Smooth muscle cell (in vitro differentiated cells): ENCODE results near the gene PLGRKT. TPM values are rescaled to one million over a fixed set of nuclear protein-coding genes. Genes with fewer than 3 reads are reported as not detected.

Experiments
- DNase-seq: peaks from one replicate; lab custom pipeline; 2025; ENCODE audit not compliant: unreplicated experiment; lab: John Stamatoyannopoulos, UW
- H2AFZ ChIP-seq: fragments of 200-600 bp; sonication (generic); 2 replicates; pipeline ENCODE4 v1.6.0; 2016; ENCODE audit warnings: antibody characterized with exemption, low read depth, mild to moderate bottlenecking
- H3F3A ChIP-seq: fragments of 200-600 bp; sonication (generic); 2 replicates; pipeline ENCODE4 v1.6.0; 2017; ENCODE audit warnings: antibody characterized with exemption, low read depth
- H3K27ac ChIP-seq: fragments of 200-600 bp; sonication (generic); 2 replicates; pipeline ENCODE4 v1.5.1; 2016; ENCODE audit warnings: low read depth, mild to moderate bottlenecking
- H3K27me3 ChIP-seq: fragments of 200-600 bp; sonication (generic); 2 replicates; pipeline ENCODE4 v1.6.1; 2016; ENCODE audit warnings: low read depth, mild to moderate bottlenecking
- H3K36me3 ChIP-seq: fragments of 200-600 bp; sonication (generic); 2 replicates; pipeline ENCODE4 v1.5.1; 2016; ENCODE audit warnings: low read depth
- H3K4me1 ChIP-seq: fragments of 200-600 bp; sonication (generic); 2 replicates; pipeline ENCODE4 v1.5.1; 2016; ENCODE audit warnings: low read depth
- H3K4me2 ChIP-seq: fragments of 200-600 bp; sonication (generic); 2 replicates; pipeline ENCODE4 v1.6.0; 2016; ENCODE audit warnings: mild to moderate bottlenecking
- H3K4me3 ChIP-seq: fragments of 200-600 bp; sonication (generic); 2 replicates; pipeline ENCODE4 v1.5.1; 2016; ENCODE audit warnings: mild to moderate bottlenecking
- H3K79me2 ChIP-seq: fragments of 200-600 bp; sonication (generic); 2 replicates; pipeline ENCODE4 v1.6.0; 2016; ENCODE audit warnings: low read depth, mild to moderate bottlenecking
- H3K9ac ChIP-seq: fragments of 200-600 bp; sonication (generic); 2 replicates; pipeline ENCODE4 v1.6.0; 2016; ENCODE audit warnings: low read depth
- H3K9me3 ChIP-seq: fragments of 200-600 bp; sonication (generic); replicated peaks from 2 replicates; pipeline ENCODE4 v1.5.1; 2016; ENCODE audit warnings: low read depth
- H4K20me1 ChIP-seq: fragments of 200-600 bp; sonication (generic); 2 replicates; pipeline ENCODE4 v1.6.0; 2016; ENCODE audit warnings: low read depth
- CTCF ChIP-seq: fragments of 200-600 bp; sonication (generic); IDR thresholded peaks from 2 replicates; pipeline ENCODE4 v1.5.1; 2017; ENCODE audit warnings: borderline replicate concordance, mild to moderate bottlenecking, antibody characterized with exemption; ENCODE audit not compliant: insufficient read depth, poor library complexity, severe bottlenecking
- WGBS: methylation state at CpG from one replicate; pipeline ENCODE4 v1.1.7; 2016; ENCODE audit warnings: low lambda C conversion rate; 5-methylcytosine and 5-hydroxymethylcytosine counted together
- polyA plus RNA-seq: library from polyadenylated mRNA; unstranded; fragments of >200 nt; fragmentation: Nextera tagmentation; extraction: Ambion mirVana; gene quantifications from 2 replicates; pipeline ENCODE4 v1.2.1, GENCODE V29; 2016
- total RNA-seq: library from RNA; depleted of rRNA; stranded (reverse); fragments of >200 nt; gene quantifications from 2 replicates; pipeline ENCODE4 v1.2.3, GENCODE V29; 2014

PLGRKT gene
- total and polyA plus RNA-seq, 2 experiments from 2014 or later: 39.8 to 40.1 TPM

DNA sequence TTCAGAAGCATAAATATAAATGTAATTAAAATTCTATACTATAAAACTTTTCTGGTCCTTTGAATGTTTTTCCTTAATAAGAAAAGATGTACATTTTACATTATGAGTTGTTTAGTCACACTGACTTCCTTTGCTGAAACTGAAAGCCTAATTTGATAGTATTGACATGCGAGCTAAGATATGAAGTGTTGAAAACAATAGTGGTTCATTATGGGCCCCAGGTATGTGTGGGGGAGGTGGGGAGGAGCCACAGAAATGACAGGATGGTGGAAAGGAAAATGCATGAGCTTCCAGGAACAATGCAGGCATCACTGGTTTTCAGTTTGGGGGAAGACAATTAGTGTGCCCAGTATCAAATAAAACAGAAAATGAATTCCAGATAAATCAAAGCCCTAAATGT, 62.6 kb downstream of the PLGRKT start:
- no peak for TF ChIP-seq CTCF
- no peak for DNase-seq
- WGBS: 79% methylated on average over 1 of the region's 1 CpG
- no peak overlapping the region for H3K27ac ChIP-seq
- no peak overlapping the region for H3K4me3 ChIP-seq
- H3K27me3 ChIP-seq: no peaks in the 10 kb centered on the region
- no peak overlapping the region for H3K9ac ChIP-seq
- no peaks in the 10 kb centered on the region for H3K9me3 ChIP-seq
- H3K36me3 ChIP-seq: no peaks in the 10 kb centered on the region
- no peaks in the 10 kb centered on the region for H3K79me2 ChIP-seq
- H4K20me1 ChIP-seq: no peaks in the 10 kb centered on the region
- no peak overlapping the region for H3K4me2 ChIP-seq
- H3F3A ChIP-seq: no peaks in the 10 kb centered on the region
- H3K4me1 ChIP-seq: no peaks in the 10 kb centered on the region
- no peak overlapping the region for H2AFZ ChIP-seq

DNA sequence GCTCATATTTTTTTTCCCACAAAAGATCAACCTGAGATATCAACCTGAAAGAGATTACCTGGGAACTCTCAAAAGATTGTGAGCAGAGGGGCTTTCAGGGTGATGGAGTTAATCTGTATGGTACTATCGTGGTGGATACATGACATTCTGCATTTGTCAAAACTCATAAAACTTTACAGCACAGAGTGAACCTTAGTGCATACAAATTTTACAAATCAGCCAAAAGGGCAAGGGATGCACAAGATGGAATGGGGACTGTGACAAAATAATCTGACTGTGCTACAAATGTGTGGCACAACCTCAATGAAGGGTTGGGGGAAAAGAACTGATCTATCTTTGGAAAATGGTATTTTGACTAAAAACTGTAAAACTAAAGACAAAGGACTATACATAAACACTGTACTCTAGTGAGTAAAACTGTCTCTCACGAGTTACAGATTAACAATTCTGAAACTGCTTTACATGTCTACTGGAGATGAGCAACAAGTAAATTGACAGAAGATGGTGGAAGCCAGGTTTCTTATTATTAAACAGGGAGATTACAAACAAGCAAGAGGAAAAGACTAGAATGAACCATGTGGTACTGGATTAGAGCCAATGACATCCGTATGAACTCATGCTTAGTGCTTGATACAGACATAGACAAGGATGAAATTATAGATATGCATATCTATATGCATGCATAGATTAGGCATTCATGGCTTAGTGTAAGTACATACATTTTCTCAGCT, 73.3 kb downstream of the PLGRKT start:
- H3K36me3 ChIP-seq: no peaks in the 10 kb centered on the region
- H3K4me1 ChIP-seq: no peaks in the 10 kb centered on the region
- no peak overlapping the region for H3K9ac ChIP-seq
- no peak overlapping the region for H2AFZ ChIP-seq
- no peaks in the 10 kb centered on the region for H3K9me3 ChIP-seq
- TF ChIP-seq CTCF: no peak
- H3F3A ChIP-seq: no peaks in the 10 kb centered on the region
- H3K4me3 ChIP-seq: no peak overlapping the region
- DNase-seq: no peak
- no peaks in the 10 kb centered on the region for H3K27me3 ChIP-seq
- no peak overlapping the region for H3K4me2 ChIP-seq
- H3K79me2 ChIP-seq: no peaks in the 10 kb centered on the region
- H3K27ac ChIP-seq: no peak overlapping the region
- WGBS: 81% methylated on average over 3 of the region's 3 CpGs
- peaks cover 6% of the 10 kb centered on the region for H4K20me1 ChIP-seq

DNA sequence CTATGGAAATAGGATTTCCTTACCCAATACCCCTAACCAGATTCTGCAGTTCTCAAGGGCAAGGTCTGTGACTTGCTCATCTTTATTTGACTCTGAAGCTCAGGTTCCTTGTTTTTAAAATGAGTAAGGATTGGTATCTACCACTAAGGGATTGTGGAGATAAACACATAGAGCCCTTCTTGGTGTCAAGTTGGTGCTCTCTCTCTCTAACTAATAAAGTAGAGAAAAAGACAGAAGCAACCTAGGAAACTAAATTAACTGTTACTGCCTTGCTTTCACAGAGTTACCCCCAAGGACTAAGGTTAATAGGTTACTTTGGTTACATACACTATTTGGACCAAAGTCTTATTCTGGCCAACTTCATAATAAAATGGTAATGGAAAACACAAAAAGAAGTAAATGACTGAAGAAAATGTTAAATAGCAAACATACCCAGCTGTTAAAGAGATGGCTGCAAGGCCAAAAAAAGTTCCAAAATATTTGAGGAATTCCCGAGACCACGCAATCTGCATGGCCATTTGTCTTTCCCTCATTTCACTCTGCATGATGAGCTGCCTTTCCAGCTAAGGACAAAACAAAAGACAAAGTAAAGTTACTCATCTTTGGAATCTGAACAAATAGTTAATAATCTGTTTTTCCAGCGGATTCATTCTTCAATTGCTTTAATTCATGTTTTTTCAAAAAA, 76.3 kb downstream of the PLGRKT start:
- no peaks in the 10 kb centered on the region for H3K4me1 ChIP-seq
- no peak for TF ChIP-seq CTCF
- 84% methylated on average over 3 of the region's 3 CpGs for WGBS
- H3K36me3 ChIP-seq: no peaks in the 10 kb centered on the region
- no peak overlapping the region for H3K9ac ChIP-seq
- no peaks in the 10 kb centered on the region for H3F3A ChIP-seq
- no peak for DNase-seq
- no peaks in the 10 kb centered on the region for H3K79me2 ChIP-seq
- no peak overlapping the region for H2AFZ ChIP-seq
- no peaks in the 10 kb centered on the region for H3K27me3 ChIP-seq
- H4K20me1 ChIP-seq: peaks cover 5% of the 10 kb centered on the region
- H3K9me3 ChIP-seq: no peaks in the 10 kb centered on the region
- no peak overlapping the region for H3K4me3 ChIP-seq
- H3K27ac ChIP-seq: no peak overlapping the region
- no peak overlapping the region for H3K4me2 ChIP-seq

DNA sequence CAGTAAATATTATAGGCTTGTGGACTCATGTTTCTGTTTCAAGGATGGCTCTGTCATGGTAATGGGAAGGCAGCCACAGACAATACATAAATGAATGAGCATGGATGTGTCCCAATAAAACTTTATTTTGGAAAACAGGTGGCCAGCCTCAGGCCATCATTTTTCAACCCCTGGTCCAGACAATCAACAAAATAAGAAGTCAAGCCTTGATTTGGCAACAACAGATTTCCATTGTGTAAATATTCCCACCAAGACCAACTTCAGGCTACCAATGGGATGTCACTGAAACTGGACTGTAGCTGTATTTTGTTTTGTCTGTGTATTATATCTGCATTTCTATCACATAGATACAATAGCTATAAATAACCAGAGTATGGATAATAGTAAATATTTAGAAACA, 77.4 kb downstream of the PLGRKT start:
- no peak overlapping the region for H3K9ac ChIP-seq
- no peak overlapping the region for H2AFZ ChIP-seq
- no peak overlapping the region for H3K4me3 ChIP-seq
- H3K9me3 ChIP-seq: no peaks in the 10 kb centered on the region
- no peaks in the 10 kb centered on the region for H3K79me2 ChIP-seq
- H3K4me1 ChIP-seq: no peaks in the 10 kb centered on the region
- no peaks in the 10 kb centered on the region for H3K36me3 ChIP-seq
- no peaks in the 10 kb centered on the region for H4K20me1 ChIP-seq
- no peak overlapping the region for H3K27ac ChIP-seq
- H3F3A ChIP-seq: no peaks in the 10 kb centered on the region
- no peaks in the 10 kb centered on the region for H3K27me3 ChIP-seq
- no peak for TF ChIP-seq CTCF
- no peak for DNase-seq
- no peak overlapping the region for H3K4me2 ChIP-seq
